NB4 (cell line): Measurements from ENCODE around the gene WARS2.
"Not testable (repeated sequence)": the region's sequence is repeated elsewhere in the genome, so short reads cannot be mapped to it uniquely, and the experiment has no call there.

Experiments used
- CTCF ChIP-seq: IDR thresholded peaks from one replicate; pipeline ENCODE4 v1.5.1; 2012; ENCODE audit warnings: low read depth, low read length
- POLR2A ChIP-seq: IDR thresholded peaks from 2 replicates; pipeline ENCODE4 v1.6.1; 2011; ENCODE audit warnings: mild to moderate bottlenecking; ENCODE audit not compliant: insufficient read length; ENCODE audit errors: extremely low read depth

GRCh38 chr1:119171381-119172010 lies 31.0 kb upstream of the WARS2 start:
- not testable (repeated sequence) for TF ChIP-seq CTCF, POLR2A
